Astrocyte (in vitro differentiated cells and primary cell): Measurements from ENCODE around the gene RPL10L.

Experiments used
- CTCF ChIP-seq: IDR thresholded peaks from 2 replicates; pipeline ENCODE4 v1.5.1; 2011; ENCODE audit warnings: low read depth, mild to moderate bottlenecking, inconsistent platforms, low read length, moderate library complexity; ENCODE audit not compliant: insufficient read depth
- EZH2 ChIP-seq: IDR thresholded peaks from 2 replicates; pipeline ENCODE4 v1.6.1; 2012; ENCODE audit warnings: mild to moderate bottlenecking, low read length, inconsistent platforms; ENCODE audit not compliant: insufficient read depth

GRCh38 chr14:46626876-46627275, 24.7 kb downstream of the RPL10L start:
- no peak for TF ChIP-seq CTCF
- no peak for TF ChIP-seq EZH2
